Renal pelvis (tissue), 12 donors: Measurements from ENCODE around the gene SMR3A. TPM values are rescaled to one million over a fixed set of nuclear protein-coding genes. Genes with fewer than 3 reads are reported as not detected.

ENCODE experiments used
- DNase-seq: peaks from one replicate; pipeline ENCODE4 v3.0.0-alpha.2; 2013
- long read RNA-seq, 16 experiments: transcript quantifications; one replicate each; lab custom pipeline, GENCODE V29; 2026
- polyA plus RNA-seq, 3 donors: library from polyadenylated mRNA; unstranded; fragments of 120-200 nt; gene quantifications; one replicate each; pipeline ENCODE4 v1.2.1, GENCODE V29; 2013; ENCODE audit not compliant: insufficient read length in 3 of 3

SMR3A gene
- polyA plus RNA-seq: not detected
- long read RNA-seq, donor 1: 0 reads
- long read RNA-seq, donor 2: 0 reads
- long read RNA-seq, donor 3: 0 reads
- long read RNA-seq, donor 4: 0 reads
- long read RNA-seq, donor 5: 0 reads
- long read RNA-seq, donor 6: 0 reads
- long read RNA-seq, donor 7: 0 reads
- long read RNA-seq, donor 8: 0 reads
- long read RNA-seq, donor 9: 0 reads
- long read RNA-seq, donor 10: 0 reads
- long read RNA-seq, donor 11: 0 reads
- long read RNA-seq, donor 12: 0 reads
- long read RNA-seq, donor 13: 0 reads
- long read RNA-seq, donor 14: 0 reads
- long read RNA-seq, donor 15: 0 reads
- long read RNA-seq, donor 16: 0 reads

DNA sequence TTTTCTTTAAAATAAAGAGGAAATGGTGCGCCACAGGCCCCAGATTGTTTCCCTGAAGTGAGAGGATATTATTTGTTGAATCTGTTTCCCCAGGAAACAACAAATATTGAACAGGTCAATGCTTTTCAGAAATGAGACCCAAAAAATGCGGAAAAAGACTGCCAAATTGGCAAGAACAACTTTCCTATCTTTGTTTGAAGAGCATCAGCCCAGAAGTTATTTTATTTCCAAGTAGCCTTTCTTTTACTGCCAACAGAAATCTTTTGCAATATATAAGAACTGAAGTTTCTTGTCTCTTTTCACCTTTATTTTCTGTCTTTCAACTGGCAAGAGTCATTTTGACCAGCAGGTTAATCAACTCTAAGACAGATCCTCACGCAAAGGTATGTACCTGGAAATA lies at the start of gene SMR3A:
TSS of gene SMR3A (plus strand) at position 301 of the 400 bp plus-strand sequence. CDS start 1,356 bp downstream, outside the sequence.
- DNase-seq: no peak

- DNase-seq: no peak
Observed at GRCh38 chr4:70313736-70314135, 46.8 kb upstream of the SMR3A start.

DNA sequence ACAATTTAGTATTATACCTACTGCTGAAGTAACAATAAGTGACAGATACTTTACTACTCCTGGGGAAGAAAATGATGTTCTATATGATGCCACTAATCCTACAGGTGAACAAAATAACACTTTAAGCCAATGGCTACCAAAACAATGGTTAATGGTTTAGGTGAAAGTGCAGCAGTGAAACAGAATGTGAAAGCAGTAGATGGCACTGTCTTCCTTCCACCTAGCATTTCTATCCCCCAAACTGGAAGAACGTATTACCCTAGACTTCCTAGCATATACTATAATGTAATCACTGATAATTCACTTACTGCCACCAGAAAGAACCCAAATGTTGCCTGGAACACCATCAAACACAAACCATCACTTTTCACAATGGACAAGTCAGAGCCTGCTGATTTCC lies 44.6 kb upstream of the SMR3A start:
- DNase-seq: no peak

GRCh38 chr4:70326052-70326451 lies 34.5 kb upstream of the SMR3A start:
- DNase-seq: no peak

GRCh38 chr4:70334681-70335080 lies 25.9 kb upstream of the SMR3A start, which contains the start of gene CABS1:
Gene CABS1 (plus strand): TSS chr4:70334981. CDS start chr4:70335040, 59 bp downstream.
- no peak for DNase-seq

- DNase-seq: no peak
Observed at GRCh38 chr4:70336043-70336442, 24.5 kb upstream of the SMR3A start.

- no peak for DNase-seq
Observed at GRCh38 chr4:70337886-70338420, 22.6 kb upstream of the SMR3A start.

- DNase-seq: no peak
Observed at GRCh38 chr4:70356185-70356584, 4.4 kb upstream of the SMR3A start.

- no peak for DNase-seq
Observed at GRCh38 chr4:70359115-70359661, 1.4 kb upstream of the SMR3A start.

GRCh38 chr4:70364002-70364401 lies 3.4 kb downstream of the SMR3A start:
- DNase-seq: no peak

- DNase-seq: no peak
Observed at GRCh38 chr4:70365479-70365878, 4.9 kb downstream of the SMR3A start.

- DNase-seq: no peak
Observed at GRCh38 chr4:70367813-70368212, 7.3 kb downstream of the SMR3A start.

DNA sequence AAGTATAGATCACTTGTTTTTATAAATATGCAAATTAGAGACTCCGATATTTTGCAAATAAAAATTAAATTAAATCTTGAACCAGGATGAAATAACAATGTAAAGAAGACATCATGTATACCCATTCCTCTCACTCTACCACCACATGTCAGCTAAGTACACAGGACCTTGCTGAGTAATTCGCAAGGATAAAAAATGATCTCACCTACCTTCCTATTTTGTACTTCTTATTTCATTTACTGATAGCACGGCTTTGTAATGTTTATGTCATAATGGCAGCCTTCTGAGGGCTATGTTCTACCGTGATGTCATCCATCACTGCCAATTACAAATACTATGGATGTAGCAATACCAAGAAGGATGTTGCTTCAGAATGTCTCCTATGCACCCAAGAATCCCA lies 11.4 kb downstream of the SMR3A start:
- no peak for DNase-seq

DNA sequence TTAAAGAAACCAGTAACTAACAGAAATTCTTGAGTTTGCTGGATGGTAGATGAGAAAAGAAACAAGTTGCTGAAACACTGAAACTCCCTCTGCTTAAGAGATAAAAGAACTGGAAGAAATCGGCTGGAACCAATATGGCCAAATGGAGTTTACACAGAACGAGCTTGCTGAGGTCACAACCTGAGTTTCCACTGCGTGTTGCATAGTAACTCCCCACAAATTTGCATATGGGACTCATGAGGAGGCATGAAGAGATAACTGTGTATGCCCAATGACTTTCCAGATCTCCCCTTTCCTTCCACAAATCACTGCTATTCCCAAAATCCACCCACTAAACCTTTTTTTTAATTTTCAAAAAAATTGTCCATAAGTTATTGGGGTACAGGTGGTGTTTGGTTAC lies 12.2 kb downstream of the SMR3A start:
- DNase-seq: no peak

DNA sequence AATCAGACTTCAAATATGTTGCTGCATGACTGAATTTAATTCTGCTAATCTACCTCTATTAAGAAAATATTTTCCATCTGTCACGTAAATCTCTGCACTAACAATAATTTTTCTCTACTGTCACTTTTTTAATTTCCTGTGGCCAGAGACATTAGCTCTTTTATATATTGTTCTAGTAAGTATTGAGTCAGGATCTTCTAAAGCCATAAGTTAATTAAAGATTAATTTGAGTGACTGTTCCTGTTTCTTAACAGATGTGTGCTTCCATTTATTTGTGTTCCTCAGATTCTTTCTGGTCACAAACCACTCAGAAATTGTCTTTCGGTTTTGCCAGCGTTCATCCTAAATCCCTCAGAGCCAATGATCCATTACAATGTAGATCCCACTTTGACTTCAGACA lies 20.0 kb downstream of the SMR3A start:
- DNase-seq: no peak

DNA sequence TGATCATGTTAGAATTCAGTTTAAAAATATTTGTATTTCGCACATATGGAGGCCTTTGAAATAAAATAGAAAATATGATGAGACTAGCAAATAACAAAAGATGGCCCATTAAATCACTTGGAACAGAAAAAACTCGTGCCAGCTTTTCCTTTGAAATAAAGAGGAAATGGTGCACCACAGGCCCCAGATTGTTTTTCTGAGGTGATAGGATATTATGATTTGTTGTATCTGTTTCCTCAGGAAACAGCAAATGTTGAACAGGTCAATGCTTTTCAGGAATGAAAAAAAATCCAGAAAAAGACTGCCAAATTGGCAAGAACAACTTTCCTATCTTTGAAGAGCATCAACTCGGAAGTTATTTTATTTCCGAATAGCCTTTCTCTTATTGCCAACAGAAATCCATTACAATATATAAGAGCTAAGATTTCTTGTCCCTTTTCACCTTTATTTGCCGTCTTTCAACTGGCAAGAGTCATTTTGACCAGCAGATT lies 22.2 kb downstream of the SMR3A start, which contains the start of gene SMR3B:
TSS of gene SMR3B (plus strand) at position 441 of the 491 bp plus-strand sequence. CDS start 1,380 bp downstream, outside the sequence.
- no peak for DNase-seq

GRCh38 chr4:70392057-70392776 lies 31.7 kb downstream of the SMR3A start:
- DNase-seq: no peak

DNA sequence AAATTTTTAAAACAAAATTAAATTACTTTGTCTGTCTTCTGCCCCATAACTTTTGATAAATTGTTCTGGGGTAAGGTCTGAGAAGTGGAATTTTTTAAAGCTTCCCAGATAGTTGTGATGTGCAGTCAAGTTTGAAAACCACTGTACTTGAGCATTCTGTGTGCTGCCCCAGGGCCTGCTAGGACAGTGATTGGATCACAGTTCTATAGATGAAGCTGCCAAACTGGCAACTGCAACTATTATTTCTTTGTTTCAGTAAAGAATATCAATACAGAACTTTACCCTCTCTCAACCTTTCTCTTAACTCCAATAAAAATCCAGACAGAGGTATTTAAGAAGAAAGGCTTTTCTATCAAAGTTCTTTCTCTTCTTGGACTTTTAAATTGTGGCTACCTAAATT lies 37.0 kb downstream of the SMR3A start, which contains the start of gene OPRPN:
TSS of gene OPRPN (plus strand) at position 361 of the 400 bp plus-strand sequence. CDS start 1,346 bp downstream, outside the sequence.
- DNase-seq: no peak

DNA sequence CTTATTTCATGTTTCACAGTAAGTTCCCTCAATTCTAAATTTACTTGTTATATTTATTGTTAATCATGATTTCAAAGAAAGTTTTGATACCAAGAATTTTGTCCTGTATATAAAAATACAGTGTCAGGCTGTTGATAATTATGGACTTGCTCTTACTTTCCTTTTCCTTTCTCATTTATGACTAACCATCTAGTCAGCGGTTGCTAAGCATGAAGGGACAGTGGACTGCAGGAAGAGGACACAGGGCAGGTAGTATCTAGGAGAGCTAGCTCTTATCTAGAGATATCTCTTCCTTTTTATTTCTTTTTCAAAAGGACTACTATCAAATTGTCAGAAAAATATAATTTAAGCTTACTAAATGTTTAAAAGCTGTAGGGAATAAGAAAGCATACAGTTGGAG lies 38.8 kb downstream of the SMR3A start:
- no peak for DNase-seq

DNA sequence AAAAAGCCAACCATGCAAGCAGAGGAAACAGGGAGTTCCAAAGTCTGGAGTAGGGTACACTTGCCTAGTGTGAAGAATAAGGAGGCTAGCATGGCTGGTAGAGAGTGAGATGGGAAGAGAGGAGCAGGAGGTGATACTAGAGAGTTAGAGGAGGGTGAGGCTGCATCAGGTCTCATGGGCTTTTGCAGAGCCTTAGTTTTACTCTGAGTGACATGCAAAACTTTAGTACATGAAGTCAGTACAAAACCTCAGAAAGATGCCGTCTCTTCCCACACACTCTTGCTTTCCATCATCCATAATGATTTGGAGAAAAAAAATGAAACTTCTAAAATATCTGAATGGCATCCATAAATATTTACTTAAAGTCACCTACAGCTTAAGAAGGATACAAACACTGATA lies 42.2 kb downstream of the SMR3A start:
- no peak for DNase-seq

- DNase-seq: no peak
Observed at GRCh38 chr4:70405765-70406164, 45.2 kb downstream of the SMR3A start.
